Right renal pelvis (tissue), 4 donors: Measurements from ENCODE around the gene C2CD2L. TPM values are rescaled to one million over a fixed set of nuclear protein-coding genes. Genes with fewer than 3 reads are reported as not detected.
A peak's percentile ranks its signal among the peaks of the same experiment; 100 is the strongest.
"Not testable (repeated sequence)": the region's sequence is repeated elsewhere in the genome, so short reads cannot be mapped to it uniquely, and the experiment has no call there.

Experiments
- DNase-seq, 4 donors: peaks; one replicate each; pipeline ENCODE4 v3.0.0-alpha.2; 2013; ENCODE audit warnings: low read depth in 4 of 4, low spot score in 3 of 4, missing footprints in 1 of 4
- polyA plus RNA-seq, 4 donors: library from polyadenylated mRNA; unstranded; fragments of 120-200 nt; gene quantifications; one replicate each; pipeline ENCODE4 v1.2.1, GENCODE V29; 2013; ENCODE audit not compliant: insufficient read length in 4 of 4

The C2CD2L gene
- polyA plus RNA-seq, 4 donors = 10.6 to 14.0 (median 11.8) TPM

DNA sequence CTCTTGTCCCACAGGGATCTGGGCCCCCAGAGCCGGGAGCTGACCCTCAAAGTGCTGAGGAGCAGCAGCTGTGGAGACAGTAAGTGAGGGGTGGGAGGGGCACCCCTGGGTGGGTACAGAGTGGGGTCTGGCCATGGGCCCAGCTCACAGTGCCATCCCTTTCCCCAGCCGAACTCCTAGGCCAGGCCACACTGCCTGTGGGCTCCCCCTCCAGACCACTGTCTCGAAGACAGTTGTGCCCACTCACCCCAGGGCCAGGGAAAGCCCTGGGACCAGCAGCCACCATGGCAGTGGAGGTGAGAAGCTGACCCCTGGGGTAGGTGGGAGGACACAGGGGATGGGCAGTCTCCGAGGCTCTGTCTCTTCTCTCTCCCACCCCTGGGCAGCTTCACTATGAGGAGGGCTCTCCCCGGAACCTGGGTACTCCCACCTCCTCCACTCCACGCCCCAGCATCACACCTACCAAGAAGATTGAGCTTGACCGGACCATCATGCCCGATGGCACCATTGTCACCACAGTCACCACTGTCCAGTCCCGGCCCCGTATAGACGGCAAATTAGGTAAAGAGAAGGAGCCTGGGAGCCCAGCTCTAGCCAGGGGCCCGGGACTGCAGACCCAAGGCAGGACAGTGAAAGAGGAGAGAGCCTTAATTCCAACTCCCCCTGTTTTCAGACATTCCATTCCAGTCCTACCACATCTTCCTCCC is 5.3 kb downstream of the C2CD2L start:
- no peak for DNase-seq

DNA sequence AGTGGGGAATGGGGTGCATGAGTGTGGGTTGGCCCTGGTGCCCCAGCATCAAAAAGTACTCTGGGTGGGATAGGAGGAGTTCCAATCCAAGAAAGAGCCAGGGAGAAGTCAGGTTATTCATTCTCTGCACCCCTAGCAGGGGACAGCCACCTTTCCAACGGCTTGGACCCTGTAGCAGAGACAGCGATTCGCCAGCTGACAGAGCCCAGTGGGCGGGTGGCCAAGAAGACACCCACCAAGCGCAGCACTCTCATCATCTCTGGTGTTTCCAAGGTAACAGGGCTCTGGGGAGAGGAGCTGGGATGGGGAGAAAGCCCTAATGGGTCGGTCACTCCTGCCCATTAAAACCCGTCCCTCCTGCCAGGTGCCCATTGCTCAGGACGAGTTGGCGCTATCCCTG is 6.6 kb downstream of the C2CD2L start:
- DNase-seq = no peak

DNA sequence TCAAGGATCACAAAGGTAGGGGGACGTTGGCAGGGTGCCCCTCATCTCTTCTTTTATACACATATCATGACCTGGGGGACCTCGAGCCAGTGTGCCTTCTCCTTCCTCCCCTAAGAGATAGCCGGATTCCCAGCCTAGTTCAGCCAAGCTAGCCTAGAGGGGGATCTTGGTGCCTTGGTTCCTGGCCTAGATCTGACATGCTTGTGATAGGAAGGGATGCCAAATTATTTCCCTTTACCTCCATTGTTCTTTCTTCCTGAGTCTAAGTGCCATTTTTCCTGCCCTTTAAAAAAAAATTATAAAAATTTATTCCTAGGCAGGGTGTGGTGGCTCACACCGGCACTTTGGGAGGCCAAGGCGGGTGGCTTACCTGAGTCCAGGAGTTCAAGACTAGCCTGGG is 7.2 kb downstream of the C2CD2L start:
- DNase-seq = no peak

- no peak for DNase-seq
Observed at GRCh38 chr11:119115484-119116234, 8.5 kb downstream of the C2CD2L start.

DNA sequence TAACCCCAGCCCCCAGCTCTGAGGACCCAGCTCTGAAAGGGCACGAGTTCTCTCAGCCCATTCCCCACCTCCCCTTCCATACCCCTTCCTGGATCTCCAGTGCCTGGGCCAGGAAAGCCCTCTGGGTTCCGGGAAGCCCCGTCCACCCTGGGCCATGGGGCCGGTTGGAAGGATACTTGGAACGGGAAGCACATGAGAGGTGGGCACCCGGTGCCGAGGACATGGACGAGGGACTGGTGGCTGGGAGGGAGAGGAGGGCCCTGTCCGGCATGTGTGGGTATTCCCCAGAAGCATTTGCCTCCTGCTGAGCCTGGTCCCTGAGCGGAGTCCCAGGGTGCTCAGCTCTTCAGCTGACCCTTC is 9.1 kb downstream of the C2CD2L start:
- no peak for DNase-seq

DNA sequence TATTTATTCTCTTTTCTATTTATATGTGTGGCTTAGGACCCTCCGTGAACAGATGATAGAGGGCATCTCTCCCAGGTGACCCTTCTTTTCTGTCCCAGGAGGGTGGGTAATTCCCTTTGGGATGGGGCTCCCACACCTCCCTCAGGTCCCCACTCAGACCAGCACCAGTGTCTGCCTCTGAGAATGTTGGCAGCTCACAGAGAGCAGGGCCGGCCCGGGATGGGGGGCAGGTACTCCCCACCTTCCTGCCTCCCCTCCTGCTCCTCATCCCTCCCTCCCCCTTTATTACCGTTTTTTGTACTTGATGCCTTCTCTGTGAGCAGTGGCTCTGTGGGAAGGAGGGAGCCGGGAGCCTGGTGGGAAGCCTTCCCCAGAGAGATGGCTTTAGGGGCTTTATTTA is 9.5 kb downstream of the C2CD2L start:
- no peak for DNase-seq

- no peak for DNase-seq
Observed at GRCh38 chr11:119117004-119117706, 10.0 kb downstream of the C2CD2L start.

- DNase-seq = no peak
Observed at GRCh38 chr11:119118227-119118626, 11.1 kb downstream of the C2CD2L start.

GRCh38 chr11:119118946-119119345 is 11.8 kb downstream of the C2CD2L start:
- no peak for DNase-seq

GRCh38 chr11:119120639-119121007 is 13.5 kb downstream of the C2CD2L start:
- peak in 1 of 4 donors; percentile 48 for DNase-seq

DNA sequence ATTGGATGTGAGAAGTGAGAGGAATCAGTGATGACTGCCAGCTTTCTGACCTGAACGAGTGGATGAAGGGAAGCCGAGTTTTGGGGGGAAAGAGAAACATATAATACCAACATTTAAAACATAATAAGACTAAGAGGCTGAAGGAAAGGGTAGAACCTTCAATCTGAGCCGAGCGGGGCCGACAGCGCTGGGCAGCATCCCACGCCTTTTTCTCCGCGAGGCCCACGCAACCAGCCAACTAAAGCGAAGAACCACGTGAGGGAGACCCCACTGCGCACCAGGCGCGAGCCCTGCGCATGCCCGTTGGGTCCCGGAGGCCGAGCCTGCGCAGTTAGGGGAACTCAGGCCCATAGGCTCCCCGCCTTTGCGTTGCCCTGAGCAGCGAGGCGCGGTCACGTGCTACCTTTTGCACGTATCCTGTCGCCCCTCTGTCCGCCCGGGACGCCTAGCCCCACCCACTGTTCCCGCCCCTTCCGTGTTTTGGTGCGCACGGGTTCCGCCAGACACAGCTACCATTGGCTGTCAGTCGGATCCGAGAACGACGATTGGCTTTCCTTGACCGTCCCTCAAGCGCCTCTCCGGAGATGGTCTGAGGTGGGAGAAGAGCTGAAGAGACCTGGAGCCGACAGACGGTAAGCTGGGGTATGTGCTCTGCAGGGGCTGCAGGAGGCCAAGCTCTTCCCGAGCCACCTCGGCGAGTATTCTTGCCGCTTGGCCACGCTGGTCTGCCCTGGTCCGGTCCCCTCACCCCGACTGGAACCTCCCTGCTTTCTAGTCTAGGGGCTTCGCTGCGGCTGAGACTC is 14.1 kb downstream of the C2CD2L start, which contains the start of gene HINFP:
HINFP (plus strand) TSS at position 573 of the 803 bp plus-strand sequence. CDS start 5,365 bp downstream, outside the sequence.
- DNase-seq = peak; percentile 95 to 98 (median 98)

GRCh38 chr11:119121811-119122124 is 14.6 kb downstream of the C2CD2L start:
- DNase-seq = no peak

DNA sequence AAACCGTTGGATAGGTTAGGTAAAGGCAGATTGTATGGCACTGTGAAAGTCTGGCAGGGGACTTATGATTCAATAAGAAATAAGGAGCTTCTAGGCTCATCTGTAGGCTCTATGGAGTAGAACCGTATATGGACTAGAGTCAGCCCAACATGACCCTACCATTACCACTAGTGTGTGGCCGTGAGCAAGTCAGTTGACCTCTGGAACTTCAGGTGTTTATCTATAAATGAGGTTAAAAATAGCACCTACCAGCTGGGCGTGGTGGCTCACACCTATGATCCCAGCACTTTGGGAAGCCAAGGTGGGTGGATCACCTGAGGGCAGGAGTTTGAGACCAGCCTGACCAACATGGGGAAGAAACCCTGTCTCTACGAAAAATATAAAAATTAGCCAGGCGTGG is 18.7 kb downstream of the C2CD2L start:
- no peak for DNase-seq

GRCh38 chr11:119126675-119127268 is 19.6 kb downstream of the C2CD2L start:
- no peak for DNase-seq

DNA sequence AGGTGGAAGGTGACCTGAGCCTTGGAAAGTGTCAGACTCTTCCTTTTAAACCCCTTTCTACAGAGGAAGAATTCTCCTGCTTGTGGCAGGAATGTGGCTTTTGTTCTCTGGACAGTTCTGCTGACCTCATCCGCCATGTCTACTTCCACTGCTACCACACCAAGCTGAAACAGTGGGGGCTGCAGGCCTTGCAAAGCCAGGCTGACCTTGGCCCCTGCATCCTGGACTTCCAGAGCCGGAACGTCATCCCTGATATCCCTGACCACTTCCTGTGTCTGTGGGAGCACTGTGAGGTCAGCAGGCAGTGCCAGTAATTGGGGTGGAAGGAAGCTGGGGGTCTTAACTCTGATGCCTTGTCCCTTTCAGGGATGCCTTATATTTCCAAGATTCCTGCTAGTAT is 23.5 kb downstream of the C2CD2L start:
- no peak for DNase-seq

DNA sequence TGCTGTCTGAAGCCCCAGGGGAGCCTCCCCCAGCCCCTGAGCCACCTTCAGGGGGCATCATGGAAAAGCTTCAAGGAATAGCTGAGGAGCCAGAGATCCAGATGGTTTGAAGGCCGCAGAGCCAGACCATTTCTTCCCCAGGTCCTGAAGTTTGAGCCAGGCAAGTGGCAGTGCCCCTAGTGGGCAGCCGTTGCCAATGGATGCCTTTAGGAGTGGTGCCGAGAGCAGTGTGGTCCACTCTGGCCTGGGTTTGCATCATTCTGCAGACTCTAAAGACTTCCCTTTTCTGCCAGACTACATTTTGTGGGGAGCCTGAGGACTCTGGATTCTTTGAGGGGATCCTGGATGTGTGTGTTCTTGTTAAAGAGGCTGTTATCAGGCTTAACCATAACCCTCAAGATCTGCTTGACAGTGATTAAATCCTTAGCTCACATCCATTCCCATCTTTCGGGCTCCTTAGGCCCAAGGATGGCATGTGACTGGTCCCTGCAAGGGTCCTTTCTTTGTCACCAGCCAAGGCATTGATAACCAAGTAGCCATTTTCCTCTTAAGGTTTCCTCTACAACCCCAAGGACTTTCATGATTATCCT is 27.3 kb downstream of the C2CD2L start:
- no peak for DNase-seq

DNA sequence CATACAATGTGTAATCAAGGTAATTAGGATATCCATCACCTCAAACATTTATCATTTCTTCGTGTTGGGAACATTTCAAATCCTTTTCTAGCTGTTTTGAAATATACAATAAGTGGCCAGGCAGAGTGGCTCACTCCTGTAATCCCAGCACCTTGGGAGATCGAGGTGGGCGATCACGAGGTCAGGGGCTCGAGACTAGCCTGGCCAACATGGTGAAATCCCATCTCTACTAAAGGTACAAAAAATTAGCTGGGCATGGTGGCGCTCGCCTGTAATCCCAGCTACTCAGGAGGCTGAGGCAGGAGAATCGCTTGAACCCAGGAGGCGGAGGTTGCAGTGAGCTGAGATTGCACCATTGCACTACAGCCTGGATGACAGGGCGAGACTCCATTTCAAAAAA is 32.1 kb downstream of the C2CD2L start:
- not testable (repeated sequence) for DNase-seq

GRCh38 chr11:119144825-119145486 is 37.8 kb downstream of the C2CD2L start:
- DNase-seq = no peak

DNA sequence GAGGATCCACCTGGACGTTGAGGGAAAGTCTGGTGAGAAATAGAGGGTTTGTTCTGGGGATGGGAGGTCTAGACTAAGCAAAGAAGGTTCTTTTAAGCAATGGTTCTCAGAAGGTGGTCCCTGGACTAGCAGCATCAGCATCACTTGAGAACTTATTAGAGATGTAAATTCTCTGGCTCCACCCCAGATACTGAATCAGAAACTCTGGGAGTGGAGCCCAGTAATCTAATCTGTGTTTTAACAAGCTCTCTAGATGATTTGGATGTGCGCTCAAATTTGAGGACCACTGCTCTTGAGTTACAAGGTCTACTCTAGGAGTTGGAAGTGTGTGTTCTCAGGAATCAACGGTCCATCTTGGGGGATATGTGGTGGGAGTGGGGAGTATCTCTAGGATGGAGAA is 38.4 kb downstream of the C2CD2L start:
- no peak for DNase-seq
